IMR-90 (cell line): ENCODE data around the gene CYFIP2. TPM values are rescaled to one million over a fixed set of nuclear protein-coding genes. Genes with fewer than 3 reads are reported as not detected.

Experiments used
- ATAC-seq: fragments of 200-7000 bp; cut with Tn5 transposase; 2 replicates; pipeline ENCODE4 v1.9.1; 2020; ENCODE audit warnings: low read depth, mild to moderate bottlenecking, moderate library complexity
- BruUV-seq: library from RNA; stranded (reverse); fragments of 400-500 nt; replicated peaks from 2 replicates; lab custom pipeline; 2021; lab: Mats Ljungman, UMichigan
- CTCF ChIA-PET: fragments of 300-600 bp; formaldehyde crosslinking; extraction: SDS; loops from one replicate; lab custom pipeline; 2021; ENCODE audit warnings: antibody characterized with exemption; lab: Yijun Ruan, JAX
- POLR2A ChIA-PET: fragments of 300-600 bp; sonication (Branson Sonifier 250); formaldehyde crosslinking; loops from one replicate; lab custom pipeline; 2022; ENCODE audit warnings: antibody characterized with exemption; ENCODE audit not compliant: unreplicated experiment; lab: Charles Lee
- DNase-seq: peaks from one replicate; pipeline ENCODE4 v3.0.0; 2013
- H2AFZ ChIP-seq: replicated peaks from 2 replicates; pipeline ENCODE3; 2013; ENCODE audit warnings: low read length, mild to moderate bottlenecking; ENCODE audit not compliant: poor library complexity
- H2AK5ac ChIP-seq: 2 replicates; pipeline ENCODE4 v1.6.1; 2013; ENCODE audit warnings: low read depth, low read length, inconsistent platforms
- H2AK9ac ChIP-seq: replicated peaks from 2 replicates; pipeline ENCODE3; 2013; ENCODE audit warnings: mild to moderate bottlenecking, low read depth, low read length, moderate library complexity; ENCODE audit not compliant: poor library complexity
- H2BK120ac ChIP-seq: 2 replicates; pipeline ENCODE4 v1.6.1; 2013; ENCODE audit warnings: low read depth, low read length, inconsistent platforms
- H2BK15ac ChIP-seq: 3 replicates; pipeline ENCODE4 v1.6.1; 2013; ENCODE audit warnings: low read depth, low read length, inconsistent platforms
- H2BK20ac ChIP-seq: 2 replicates; pipeline ENCODE4 v1.6.1; 2013; ENCODE audit warnings: low read depth, mild to moderate bottlenecking, inconsistent platforms, low read length, moderate library complexity
- H2BK5ac ChIP-seq: 2 replicates; pipeline ENCODE4 v1.6.1; 2013; ENCODE audit warnings: mild to moderate bottlenecking, low read depth, low read length, inconsistent platforms; ENCODE audit not compliant: poor library complexity, severe bottlenecking
- H3K14ac ChIP-seq: replicated peaks from 2 replicates; pipeline ENCODE4 v1.6.1; 2013; ENCODE audit warnings: low read depth, low read length, inconsistent platforms
- H3K18ac ChIP-seq: 2 replicates; pipeline ENCODE4 v1.6.1; 2013; ENCODE audit warnings: low read depth, low read length, control low read depth
- H3K23ac ChIP-seq: 2 replicates; pipeline ENCODE4 v1.6.1; 2013; ENCODE audit warnings: low read depth, low read length, inconsistent platforms
- H3K27ac ChIP-seq: 2 replicates; pipeline ENCODE4 v1.5.1; 2013; ENCODE audit warnings: mild to moderate bottlenecking, control low read depth, low read length; ENCODE audit not compliant: insufficient read depth
- H3K27me3 ChIP-seq: 2 replicates; pipeline ENCODE4 v1.6.1; 2013; ENCODE audit warnings: low read length; ENCODE audit not compliant: control insufficient read depth, insufficient read depth
- H3K36me3 ChIP-seq: 2 replicates; pipeline ENCODE4 v1.6.1; 2013; ENCODE audit warnings: low read length, mixed read lengths; ENCODE audit not compliant: control insufficient read depth, insufficient read depth
- H3K4ac ChIP-seq: 2 replicates; pipeline ENCODE4 v1.6.1; 2013; ENCODE audit warnings: low read depth, low read length, inconsistent platforms
- H3K4me1 ChIP-seq: 2 replicates; pipeline ENCODE4 v1.6.1; 2013; ENCODE audit warnings: low read length, mixed read lengths; ENCODE audit not compliant: control insufficient read depth, insufficient read depth
- H3K4me2 ChIP-seq: 2 replicates; pipeline ENCODE4 v1.6.1; 2013; ENCODE audit warnings: low read depth, mild to moderate bottlenecking, control low read depth, low read length, moderate library complexity
- H3K4me3 ChIP-seq: 2 replicates; pipeline ENCODE4 v1.5.1; 2013; ENCODE audit warnings: low read depth, mild to moderate bottlenecking, control low read depth, low read length, moderate library complexity; ENCODE audit not compliant: insufficient read depth
- H3K56ac ChIP-seq: 2 replicates; pipeline ENCODE4 v1.6.1; 2013; ENCODE audit warnings: low read length, inconsistent platforms; ENCODE audit not compliant: insufficient read depth; ENCODE audit errors: extremely low read depth
- H3K79me1 ChIP-seq, 2 experiments: 2 replicates each; pipeline ENCODE4 v1.6.1; 2013; ENCODE audit warnings: low read length in 2 of 2, inconsistent platforms in 1 of 2, low read depth in 1 of 2
- H3K9ac ChIP-seq: 2 replicates; pipeline ENCODE4 v1.6.1; 2013; ENCODE audit warnings: low read depth, low read length, control low read depth
- H3K9me1 ChIP-seq: 2 replicates; pipeline ENCODE4 v1.6.1; 2013; ENCODE audit warnings: low read length, inconsistent platforms; ENCODE audit not compliant: insufficient read depth
- H3K9me3 ChIP-seq: 2 replicates; pipeline ENCODE4 v1.6.1; 2013; ENCODE audit warnings: low read length; ENCODE audit not compliant: control insufficient read depth, insufficient read depth
- H4K20me1 ChIP-seq: 2 replicates; pipeline ENCODE4 v1.6.1; 2013; ENCODE audit warnings: low read length, inconsistent platforms; ENCODE audit not compliant: insufficient read depth
- H4K5ac ChIP-seq: 2 replicates; pipeline ENCODE4 v1.6.1; 2013; ENCODE audit warnings: mild to moderate bottlenecking, low read depth, low read length, control low read depth
- H4K8ac ChIP-seq, 2 experiments: 2 replicates each; pipeline ENCODE4 v1.6.1; 2013; ENCODE audit warnings: low read depth in 2 of 2, low read length in 2 of 2, control low read depth in 1 of 2, inconsistent platforms in 1 of 2
- H4K91ac ChIP-seq: 2 replicates; pipeline ENCODE4 v1.6.1; 2013; ENCODE audit warnings: low read depth, low read length, inconsistent platforms; ENCODE audit not compliant: insufficient read depth
- BHLHE40 ChIP-seq: fragments of 150-350 bp; IDR thresholded peaks from 2 replicates; pipeline ENCODE4 v1.6.1; 2016; ENCODE audit warnings: mild to moderate bottlenecking, low read depth, low read length
- CEBPB ChIP-seq: IDR thresholded peaks from 2 replicates; pipeline ENCODE4 v1.6.1; 2012; ENCODE audit warnings: low read depth, low read length, improper control_type of control experiment
- CHD1 ChIP-seq: IDR thresholded peaks from 2 replicates; pipeline ENCODE4 v1.6.1; 2012; ENCODE audit warnings: low read depth, low read length, improper control_type of control experiment
- FOS ChIP-seq: fragments of 150-350 bp; IDR thresholded peaks from 2 replicates; pipeline ENCODE4 v1.6.1; 2016; ENCODE audit warnings: low read depth, low read length
- MAFK ChIP-seq: IDR thresholded peaks from 2 replicates; pipeline ENCODE4 v1.6.1; 2012; ENCODE audit warnings: low read depth, low read length, improper control_type of control experiment
- MAZ ChIP-seq: IDR thresholded peaks from 2 replicates; pipeline ENCODE4 v1.6.1; 2012; ENCODE audit warnings: low read depth, mild to moderate bottlenecking, low read length, improper control_type of control experiment, moderate library complexity, borderline replicate concordance
- MXI1 ChIP-seq: IDR thresholded peaks from 2 replicates; pipeline ENCODE4 v1.6.1; 2012; ENCODE audit warnings: low read depth, mild to moderate bottlenecking, low read length, moderate library complexity, borderline replicate concordance
- NFE2L2 ChIP-seq: fragments of 150-350 bp; IDR thresholded peaks from 2 replicates; pipeline ENCODE4 v1.6.1; 2016; ENCODE audit warnings: low read depth, mild to moderate bottlenecking, low read length
- POLR2A ChIP-seq: IDR thresholded peaks from 2 replicates; pipeline ENCODE4 v1.6.1; 2012; ENCODE audit warnings: mild to moderate bottlenecking, low read depth, low read length
- RAD21 ChIP-seq: IDR thresholded peaks from 2 replicates; pipeline ENCODE4 v1.6.1; 2012; ENCODE audit warnings: low read length, improper control_type of control experiment
- RCOR1 ChIP-seq: IDR thresholded peaks from 2 replicates; pipeline ENCODE4 v1.6.1; 2012; ENCODE audit warnings: mild to moderate bottlenecking, low read length, improper control_type of control experiment; ENCODE audit not compliant: insufficient replicate concordance
- RFX5 ChIP-seq: IDR thresholded peaks from 2 replicates; pipeline ENCODE4 v1.8.0; 2012; ENCODE audit warnings: low read depth, mild to moderate bottlenecking, low read length, moderate library complexity
- SMC3 ChIP-seq: fragments of 150-350 bp; IDR thresholded peaks from 2 replicates; pipeline ENCODE4 v1.6.1; 2016; ENCODE audit warnings: low read depth, mild to moderate bottlenecking, antibody characterized with exemption, low read length, moderate library complexity
- WGBS, 2 experiments: methylation state at CpG; one replicate each; pipeline versions ENCODE4 v1.1.5 to v1.1.7; 2013; ENCODE audit warnings: missing lambda C conversion rate in 2 of 2; ENCODE audit not compliant: insufficient read length in 1 of 2; ENCODE audit errors: extremely low coverage in 2 of 2; 5-methylcytosine and 5-hydroxymethylcytosine counted together
- dilution Hi-C: fragments of 300-500 bp; cut with HindIII; formaldehyde crosslinking; loops from one replicate; pipeline ENCODE4 v1.14.3; 2018; ENCODE audit warnings: low sequenced_read_pairs; ENCODE audit not compliant: unreplicated experiment
- in situ Hi-C: fragments of 300-500 bp; cut with MboI; formaldehyde crosslinking; loops from 3 replicates; pipeline ENCODE4 v1.14.3; 2019; ENCODE audit warnings: low sequenced_read_pairs, inconsistent platforms, mixed read lengths
- intact Hi-C: fragments of 100-400 bp; cut with micrococcal nuclease; formaldehyde crosslinking; loops from 2 replicates; pipeline ENCODE4 v1.10.0; 2022
- polyA plus RNA-seq, 3 experiments: library from polyadenylated mRNA; depleted of rRNA; stranded (reverse); fragments of >200 nt; gene quantifications; 2 replicates each; pipeline ENCODE4 v1.2.3, GENCODE V29; 2012; ENCODE audit warnings: low replicate concordance in 1 of 3
- total RNA-seq: library from RNA; depleted of rRNA; stranded (reverse); fragments of >200 nt; gene quantifications from 2 replicates; pipeline ENCODE4 v1.2.3, GENCODE V29; 2012
- TF ChIP-seq, protein P1 (sequence below): conservative IDR thresholded peaks from 2 replicates; pipeline ENCODE4 v1.5.1; 2012; ENCODE audit warnings: mild to moderate bottlenecking, low read depth, low read length, improper control_type of control experiment
- TF ChIP-seq, protein P2 (sequence below): fragments of 150-350 bp; IDR thresholded peaks from 2 replicates; pipeline ENCODE4 v1.6.1; 2017; ENCODE audit warnings: mild to moderate bottlenecking, antibody characterized with exemption, low read length, low read depth
- TF ChIP-seq, protein P3 (sequence below): fragments of 150-350 bp; IDR thresholded peaks from 2 replicates; pipeline ENCODE4 v1.6.1; 2016; ENCODE audit warnings: low read depth, mild to moderate bottlenecking, low read length, moderate library complexity, borderline replicate concordance

CYFIP2 gene
- total and polyA plus RNA-seq, 2 of the 4 experiments (the other 2 are of a cell fraction), result 6.8 to 13.4 TPM

DNA sequence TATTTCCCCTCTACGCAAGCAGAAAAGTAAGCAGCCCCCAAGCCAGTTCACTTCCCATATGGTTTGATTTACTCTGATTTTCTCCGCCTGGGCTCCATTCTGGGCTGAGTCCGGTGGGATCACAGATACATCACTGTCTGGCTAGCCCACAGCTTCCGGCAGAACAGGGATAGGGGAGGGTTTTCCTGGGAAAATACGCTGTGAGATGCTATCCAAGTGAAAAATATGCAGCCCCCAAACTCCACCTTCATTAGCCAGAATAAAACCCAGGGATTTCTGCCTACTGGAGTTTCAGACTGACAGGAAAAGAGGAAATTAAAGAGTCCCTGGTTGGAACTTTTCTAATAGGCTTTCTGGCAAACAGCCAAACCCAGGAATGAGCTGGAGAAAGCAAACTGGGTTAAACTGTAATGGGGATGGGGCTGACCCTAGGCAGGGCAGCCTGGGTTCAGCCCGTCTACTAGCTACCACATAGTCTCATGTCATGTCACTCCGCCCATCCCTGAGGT, 177.2 kb downstream of the CYFIP2 start:
- no peak for DNase-seq
- Histone ChIP-seq H3K4me3 (no peak overlapping the region), H2AFZ (no peak overlapping the region)

More for the DNA sequence above, 177.2 kb downstream of the CYFIP2 start:
- H4K5ac ChIP-seq, result no peak overlapping the region
- H3K9me1 ChIP-seq, result no peaks in the 10 kb centered on the region; the same call in 1 of the 2 replicates
- no CpG with 5 or more reads among the region's 7 CpGs for WGBS, 2 experiments
- intact Hi-C loops (no loop called here), dilution Hi-C loops (no loop called here), in situ Hi-C loops (no loop called here)
- no peak overlapping the region for H3K56ac ChIP-seq
- no peak overlapping the region for H3K18ac ChIP-seq
- no peaks in the 10 kb centered on the region for H3K4me1 ChIP-seq
- no peak overlapping the region for H2BK120ac ChIP-seq
- ChIA-PET CTCF (no interaction called here), POLR2A (no interaction called here)
- no peaks in the 10 kb centered on the region for H3K36me3 ChIP-seq
- H3K79me1 ChIP-seq, result no peaks in the 10 kb centered on the region
- peak overlapping the region; percentile 10; the same call in 1 of the 2 replicates for H2AK5ac ChIP-seq
- TF ChIP-seq POLR2A (no peak), NFE2L2 (no peak), RFX5 (no peak), MAZ (no peak), FOS (no peak), MAFK (no peak), BHLHE40 (no peak), CEBPB (no peak), MXI1 (no peak), RCOR1 (no peak), RAD21 (no peak), CHD1 (no peak), SMC3 (no peak)
- TF ChIP-seq, protein P1, sequence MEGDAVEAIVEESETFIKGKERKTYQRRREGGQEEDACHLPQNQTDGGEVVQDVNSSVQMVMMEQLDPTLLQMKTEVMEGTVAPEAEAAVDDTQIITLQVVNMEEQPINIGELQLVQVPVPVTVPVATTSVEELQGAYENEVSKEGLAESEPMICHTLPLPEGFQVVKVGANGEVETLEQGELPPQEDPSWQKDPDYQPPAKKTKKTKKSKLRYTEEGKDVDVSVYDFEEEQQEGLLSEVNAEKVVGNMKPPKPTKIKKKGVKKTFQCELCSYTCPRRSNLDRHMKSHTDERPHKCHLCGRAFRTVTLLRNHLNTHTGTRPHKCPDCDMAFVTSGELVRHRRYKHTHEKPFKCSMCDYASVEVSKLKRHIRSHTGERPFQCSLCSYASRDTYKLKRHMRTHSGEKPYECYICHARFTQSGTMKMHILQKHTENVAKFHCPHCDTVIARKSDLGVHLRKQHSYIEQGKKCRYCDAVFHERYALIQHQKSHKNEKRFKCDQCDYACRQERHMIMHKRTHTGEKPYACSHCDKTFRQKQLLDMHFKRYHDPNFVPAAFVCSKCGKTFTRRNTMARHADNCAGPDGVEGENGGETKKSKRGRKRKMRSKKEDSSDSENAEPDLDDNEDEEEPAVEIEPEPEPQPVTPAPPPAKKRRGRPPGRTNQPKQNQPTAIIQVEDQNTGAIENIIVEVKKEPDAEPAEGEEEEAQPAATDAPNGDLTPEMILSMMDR, result no peak
- TF ChIP-seq, protein P2, sequence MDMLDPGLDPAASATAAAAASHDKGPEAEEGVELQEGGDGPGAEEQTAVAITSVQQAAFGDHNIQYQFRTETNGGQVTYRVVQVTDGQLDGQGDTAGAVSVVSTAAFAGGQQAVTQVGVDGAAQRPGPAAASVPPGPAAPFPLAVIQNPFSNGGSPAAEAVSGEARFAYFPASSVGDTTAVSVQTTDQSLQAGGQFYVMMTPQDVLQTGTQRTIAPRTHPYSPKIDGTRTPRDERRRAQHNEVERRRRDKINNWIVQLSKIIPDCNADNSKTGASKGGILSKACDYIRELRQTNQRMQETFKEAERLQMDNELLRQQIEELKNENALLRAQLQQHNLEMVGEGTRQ, result no peak
- TF ChIP-seq, protein P3, sequence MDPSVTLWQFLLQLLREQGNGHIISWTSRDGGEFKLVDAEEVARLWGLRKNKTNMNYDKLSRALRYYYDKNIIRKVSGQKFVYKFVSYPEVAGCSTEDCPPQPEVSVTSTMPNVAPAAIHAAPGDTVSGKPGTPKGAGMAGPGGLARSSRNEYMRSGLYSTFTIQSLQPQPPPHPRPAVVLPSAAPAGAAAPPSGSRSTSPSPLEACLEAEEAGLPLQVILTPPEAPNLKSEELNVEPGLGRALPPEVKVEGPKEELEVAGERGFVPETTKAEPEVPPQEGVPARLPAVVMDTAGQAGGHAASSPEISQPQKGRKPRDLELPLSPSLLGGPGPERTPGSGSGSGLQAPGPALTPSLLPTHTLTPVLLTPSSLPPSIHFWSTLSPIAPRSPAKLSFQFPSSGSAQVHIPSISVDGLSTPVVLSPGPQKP, result no peak
- H3K14ac ChIP-seq, result no peak overlapping the region
- H3K23ac ChIP-seq, result no peak overlapping the region
- no peak overlapping the region for H4K8ac ChIP-seq
- H3K4me2 ChIP-seq, result no peak overlapping the region
- H2BK20ac ChIP-seq, result no peak overlapping the region
- H2BK5ac ChIP-seq, result no peak overlapping the region
- no peak overlapping the region for H3K27ac ChIP-seq
- H3K4ac ChIP-seq, result no peak overlapping the region
- BruUV-seq, result no TSS peak
- H4K20me1 ChIP-seq, result no peaks in the 10 kb centered on the region
- no peaks in the 10 kb centered on the region for H3K9me3 ChIP-seq
- H3K27me3 ChIP-seq, result no peaks in the 10 kb centered on the region
- H2AK9ac ChIP-seq, result no peak overlapping the region
- no peak overlapping the region for H4K91ac ChIP-seq
- H3K9ac ChIP-seq, result no peak overlapping the region
- no peak for ATAC-seq
- H2BK15ac ChIP-seq, result no peak overlapping the region
